Stomach (tissue), 9 donors: Measurements from ENCODE around the gene GHRHR. TPM values are rescaled to one million over a fixed set of nuclear protein-coding genes. Genes with fewer than 3 reads are reported as not detected.

Experiments used
- DNase-seq, 2 donors: peaks; one replicate each; pipeline versions ENCODE4 v3.0.0 to v3.0.0-alpha.2; 2013 to 2019
- H3K27ac ChIP-seq, 5 donors: fragments of 200-600 bp in 4 of 5; sonication (generic) in 4 of 5; one replicate each; pipeline ENCODE4 v1.5.1; 2013 to 2019; ENCODE audit warnings: mild to moderate bottlenecking in 1 of 5, moderate library complexity in 1 of 5
- H3K27me3 ChIP-seq, 3 donors: fragments of 200-600 bp; sonication (generic); one replicate each; pipeline ENCODE4 v1.5.1; 2017 to 2019; ENCODE audit warnings: mixed run types in 1 of 3
- H3K36me3 ChIP-seq, 4 donors: fragments of 200-600 bp; sonication (generic); 1 replicate in 3 of 4; 2 replicates in 1 of 4; pipeline ENCODE4 v1.5.1; 2016 to 2019
- H3K4me1 ChIP-seq, 4 donors: fragments of 200-600 bp; sonication (generic); one replicate each; pipeline ENCODE4 v1.5.1; 2016 to 2019
- H3K4me3 ChIP-seq, 4 donors: fragments of 200-600 bp; sonication (generic) in 3 of 4; one replicate each; pipeline ENCODE4 v1.5.1; 2016 to 2019; ENCODE audit warnings: mild to moderate bottlenecking in 1 of 4
- H3K9me3 ChIP-seq, 4 donors: fragments of 200-600 bp; sonication (generic); one replicate each; pipeline ENCODE4 v1.5.1; 2016 to 2019
- CTCF ChIP-seq, 7 experiments: fragments of 450-650 bp in 4 of 7; fragments of 200-600 bp in 3 of 7; sonication (generic) in 3 of 7; IDR thresholded peaks; one replicate each; pipeline ENCODE4 v1.5.1; 2016 to 2019; ENCODE audit warnings: antibody characterized with exemption in 7 of 7, control low read depth in 2 of 7, mild to moderate bottlenecking in 1 of 7
- EP300 ChIP-seq: sonication (generic); formaldehyde crosslinking; IDR thresholded peaks from one replicate; pipeline ENCODE4 v1.6.1; 2017; ENCODE audit warnings: antibody characterized with exemption
- POLR2A ChIP-seq, 4 donors: fragments of 450-650 bp; IDR thresholded peaks; one replicate each; pipeline ENCODE4 v1.6.1; 2016; ENCODE audit warnings: antibody characterized with exemption in 4 of 4, control low read depth in 2 of 4, mild to moderate bottlenecking in 1 of 4, moderate library complexity in 1 of 4
- POLR2AphosphoS5 ChIP-seq, 3 donors: sonication (generic); formaldehyde crosslinking; IDR thresholded peaks; one replicate each; pipeline ENCODE4 v1.6.1; 2016; ENCODE audit warnings: antibody characterized with exemption in 3 of 3
- WGBS, 5 donors: extraction: QIAGEN DNeasy Blood & Tissue Kit in 3 of 5; methylation state at CpG; one replicate each; pipeline versions ENCODE4 v1.1.5 to v1.1.7; 2013 to 2018; 5-methylcytosine and 5-hydroxymethylcytosine counted together
- intact Hi-C: fragments of 100-400 bp; cut with DNase I; formaldehyde crosslinking; loops from one replicate; pipeline ENCODE4 v1.15.1; 2023; ENCODE audit warnings: low total_unique reads
- polyA plus RNA-seq, 3 donors: library from polyadenylated mRNA; stranded (reverse); fragments of 200-250 nt; gene quantifications; one replicate each; pipeline ENCODE4 v1.2.3, GENCODE V29; 2013
- total RNA-seq, 5 donors: library from RNA; depleted of rRNA; stranded (reverse); fragments of >200 nt; gene quantifications; one replicate each; pipeline versions ENCODE4 v1.1.0 to v1.2.3, GENCODE V29; 2014 to 2016
- donor health status: healthy with polysubstance abuse.
- donor health status: Bipolar disorder and iron deficiency.
- donor health status: healthy.

The GHRHR gene
- total and polyA plus RNA-seq, 8 donors, result 0.33 TPM; not detected in 7

GRCh38 chr7:30994206-30995100, 30.7 kb downstream of the GHRHR start:
- intact Hi-C loops, result no loop called here
- H3K27ac ChIP-seq, result no peak overlapping the region
- H3K4me1 ChIP-seq, result no peaks in the 10 kb centered on the region
- H3K4me3 ChIP-seq, result no peak overlapping the region
- 92 to 94% (median 93%) methylated on average over 32 to 39 of the region's 39 CpGs for WGBS, 5 donors
- DNase-seq, result no peak
- TF ChIP-seq CTCF (IDR thresholded peaks at IDR 0.05), result no peak
- no peak for TF ChIP-seq POLR2A (IDR thresholded peaks at IDR 0.05)
- no peak for TF ChIP-seq POLR2AphosphoS5 (IDR thresholded peaks at IDR 0.05)
- TF ChIP-seq EP300, result no peak
- H3K36me3 ChIP-seq, result no peaks in the 10 kb centered on the region
- no peaks in the 10 kb centered on the region for H3K9me3 ChIP-seq
- peaks cover 0 to 4% (median 0%) of the 10 kb centered on the region in 3 donors for H3K27me3 ChIP-seq

- intact Hi-C loops, result no loop called here
- no peaks in the 10 kb centered on the region for H3K27me3 ChIP-seq
- TF ChIP-seq CTCF (IDR thresholded peaks at IDR 0.05) (no peak), EP300 (no peak), POLR2AphosphoS5 (IDR thresholded peaks at IDR 0.05) (no peak)
- no peaks in the 10 kb centered on the region for H3K9me3 ChIP-seq
- WGBS, 5 donors, result 86 to 91% (median 89%) methylated on average over 7 of the region's 7 CpGs
- no peak for DNase-seq
- no peak overlapping the region for H3K27ac ChIP-seq
- H3K4me1 ChIP-seq, result no peaks in the 10 kb centered on the region
- no peak overlapping the region for H3K4me3 ChIP-seq
- no peaks in the 10 kb centered on the region for H3K36me3 ChIP-seq
These were observed 31.8 kb downstream of the GHRHR start for GRCh38 chr7:30995536-30995935.

GRCh38 chr7:30996256-30996655, 32.5 kb downstream of the GHRHR start:
- Histone ChIP-seq H3K4me1 (no peaks in the 10 kb centered on the region), H3K9me3 (no peaks in the 10 kb centered on the region), H3K36me3 (no peaks in the 10 kb centered on the region), H3K27ac (no peak overlapping the region), H3K4me3 (no peak overlapping the region), H3K27me3 (no peaks in the 10 kb centered on the region)
- intact Hi-C loops, result no loop called here
- no peak for DNase-seq
- 64 to 80% (median 76%) methylated on average over 5 to 6 of the region's 6 CpGs for WGBS, 5 donors
- TF ChIP-seq POLR2A (IDR thresholded peaks at IDR 0.05) (no peak), CTCF (IDR thresholded peaks at IDR 0.05) (no peak), POLR2AphosphoS5 (IDR thresholded peaks at IDR 0.05) (no peak), EP300 (no peak)

GRCh38 chr7:30996883-30997282, 33.1 kb downstream of the GHRHR start:
- H3K27ac ChIP-seq, result no peak overlapping the region
- H3K27me3 ChIP-seq, result no peaks in the 10 kb centered on the region
- H3K36me3 ChIP-seq, result no peaks in the 10 kb centered on the region
- intact Hi-C loops, result no loop called here
- TF ChIP-seq CTCF (IDR thresholded peaks at IDR 0.05), result no peak
- TF ChIP-seq POLR2AphosphoS5 (IDR thresholded peaks at IDR 0.05), result no peak
- no peak for TF ChIP-seq EP300
- no peak for TF ChIP-seq POLR2A (IDR thresholded peaks at IDR 0.05)
- no peaks in the 10 kb centered on the region for H3K9me3 ChIP-seq
- WGBS, 5 donors, result 79 to 87% (median 84%) methylated on average over 5 of the region's 5 CpGs
- no peaks in the 10 kb centered on the region for H3K4me1 ChIP-seq
- DNase-seq, result no peak
- no peak overlapping the region for H3K4me3 ChIP-seq
